GM21447 (cell line): ENCODE results near the gene TXNDC16.

Source experiments
- ATAC-seq: cut with Tn5 transposase; IDR thresholded peaks from one replicate; pipeline ENCODE4 v1.9.1; 2021; ENCODE audit not compliant: unreplicated experiment

The TXNDC16 gene

GRCh38 chr14:52395728-52396127 is 156.6 kb downstream of the TXNDC16 start:
- ATAC-seq = no peak

- no peak for ATAC-seq
These were observed 160.3 kb downstream of the TXNDC16 start for GRCh38 chr14:52391881-52392615.
